Coronary artery (tissue), 2 donors: ENCODE measurements around the gene CFAP70.
"Not testable (repeated sequence)": the region's sequence is repeated elsewhere in the genome, so short reads cannot be mapped to it uniquely, and the experiment has no call there.

ENCODE experiments used
- DNase-seq: peaks from one replicate; pipeline ENCODE4 v3.0.0-alpha.2; 2017; ENCODE audit warnings: low spot score
- H3K27ac ChIP-seq, 2 donors: fragments of 200-600 bp; sonication (generic); one replicate each; pipeline ENCODE4 v1.5.1; 2016 to 2019
- H3K4me3 ChIP-seq: fragments of 200-600 bp; sonication (generic); 2 replicates; pipeline ENCODE4 v1.5.1; 2016; ENCODE audit warnings: mild to moderate bottlenecking, moderate library complexity
- TF ChIP-seq, protein P1 (sequence below): fragments of 200-600 bp; sonication (generic); IDR thresholded peaks from one replicate; pipeline ENCODE4 v1.5.1; 2019; ENCODE audit warnings: antibody characterized with exemption

The CFAP70 gene

DNA sequence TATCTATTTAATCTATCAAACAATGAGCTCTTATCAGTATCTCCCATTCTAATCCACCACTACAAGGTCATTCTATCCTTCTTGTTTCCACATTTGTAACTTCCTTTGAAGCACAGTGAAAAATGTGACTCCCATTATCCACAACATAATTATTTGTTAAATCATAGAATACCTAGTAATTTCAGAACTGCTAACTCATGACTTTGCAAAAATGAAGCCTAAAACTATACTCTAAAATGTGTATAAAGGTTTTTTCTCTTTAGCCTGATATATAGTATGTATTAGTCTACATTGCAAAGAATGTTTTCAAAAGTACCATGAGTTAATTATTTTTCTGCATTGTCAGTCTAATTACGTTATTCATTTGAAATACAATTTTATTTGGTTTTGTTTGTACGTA lies 94.2 kb downstream of the CFAP70 start:
- no peak overlapping the region for H3K4me3 ChIP-seq
- TF ChIP-seq, protein P1, sequence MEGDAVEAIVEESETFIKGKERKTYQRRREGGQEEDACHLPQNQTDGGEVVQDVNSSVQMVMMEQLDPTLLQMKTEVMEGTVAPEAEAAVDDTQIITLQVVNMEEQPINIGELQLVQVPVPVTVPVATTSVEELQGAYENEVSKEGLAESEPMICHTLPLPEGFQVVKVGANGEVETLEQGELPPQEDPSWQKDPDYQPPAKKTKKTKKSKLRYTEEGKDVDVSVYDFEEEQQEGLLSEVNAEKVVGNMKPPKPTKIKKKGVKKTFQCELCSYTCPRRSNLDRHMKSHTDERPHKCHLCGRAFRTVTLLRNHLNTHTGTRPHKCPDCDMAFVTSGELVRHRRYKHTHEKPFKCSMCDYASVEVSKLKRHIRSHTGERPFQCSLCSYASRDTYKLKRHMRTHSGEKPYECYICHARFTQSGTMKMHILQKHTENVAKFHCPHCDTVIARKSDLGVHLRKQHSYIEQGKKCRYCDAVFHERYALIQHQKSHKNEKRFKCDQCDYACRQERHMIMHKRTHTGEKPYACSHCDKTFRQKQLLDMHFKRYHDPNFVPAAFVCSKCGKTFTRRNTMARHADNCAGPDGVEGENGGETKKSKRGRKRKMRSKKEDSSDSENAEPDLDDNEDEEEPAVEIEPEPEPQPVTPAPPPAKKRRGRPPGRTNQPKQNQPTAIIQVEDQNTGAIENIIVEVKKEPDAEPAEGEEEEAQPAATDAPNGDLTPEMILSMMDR = no peak
- no peak overlapping the region for H3K27ac ChIP-seq
- DNase-seq = no peak

DNA sequence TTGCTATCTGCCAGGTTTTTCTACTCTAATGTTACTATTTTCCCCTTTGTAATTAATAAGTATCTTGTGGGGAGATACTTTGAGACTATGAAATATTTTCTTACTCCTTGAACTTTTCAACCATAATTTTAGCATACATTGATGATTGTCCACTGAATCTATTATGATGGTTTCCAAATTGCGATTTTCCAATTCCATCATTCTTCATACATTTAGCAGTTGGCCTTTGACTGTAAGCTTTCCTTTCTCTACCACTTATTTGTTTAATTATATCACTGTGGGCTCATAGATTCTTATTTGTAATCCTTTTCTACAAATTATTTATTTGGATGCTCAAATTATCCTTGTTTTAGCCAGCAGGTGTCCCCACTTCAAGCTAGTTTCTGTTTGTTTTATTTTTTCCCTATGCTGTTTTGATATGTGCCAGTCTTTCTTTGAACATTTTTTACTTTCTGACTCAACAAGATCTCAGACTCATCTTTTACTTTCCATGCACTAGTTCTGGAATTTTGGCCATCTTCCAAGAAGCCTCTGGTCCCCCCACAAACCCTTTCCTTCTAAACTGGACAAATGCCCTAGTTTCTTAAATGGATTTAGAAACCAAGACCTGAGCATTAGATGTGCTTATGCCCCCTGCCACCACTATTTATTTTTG lies 94.8 kb downstream of the CFAP70 start:
- DNase-seq = no peak
- Histone ChIP-seq H3K27ac (no peak overlapping the region), H3K4me3 (no peak overlapping the region)
- TF ChIP-seq, protein P1 = no peak

DNA sequence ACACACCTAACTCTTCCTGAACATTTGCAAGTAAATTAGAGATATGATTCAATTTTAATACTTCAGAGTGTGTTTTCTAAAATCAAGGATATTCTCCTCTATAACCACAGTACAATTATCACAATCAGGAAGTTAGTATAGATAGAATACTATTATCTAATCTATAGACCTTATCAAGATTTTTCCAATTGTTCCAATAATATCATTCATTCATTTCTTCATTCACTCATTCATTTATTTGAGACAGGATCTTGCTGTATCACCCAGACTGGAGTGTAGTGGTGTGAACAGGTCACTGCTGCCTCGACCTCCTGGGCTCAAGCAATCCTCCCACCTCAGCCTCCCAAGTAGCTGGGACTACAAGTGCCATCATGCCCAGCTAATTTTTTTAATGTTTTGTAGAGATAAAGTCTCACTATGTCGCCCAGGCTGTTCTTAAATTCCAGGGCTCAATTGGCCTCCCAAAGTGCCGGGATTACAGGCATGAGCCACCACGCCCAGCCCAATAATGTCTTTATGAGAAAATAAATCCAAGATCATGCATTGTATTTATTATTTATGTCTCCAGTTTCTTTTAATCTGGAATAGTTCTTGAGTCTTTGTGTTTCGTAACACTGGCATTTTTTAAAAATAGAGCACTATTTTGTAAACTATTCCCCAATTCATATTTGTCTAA lies 95.6 kb downstream of the CFAP70 start:
- H3K4me3 ChIP-seq = no peak overlapping the region
- H3K27ac ChIP-seq = no peak overlapping the region
- TF ChIP-seq, protein P1 = no peak
- no peak for DNase-seq

DNA sequence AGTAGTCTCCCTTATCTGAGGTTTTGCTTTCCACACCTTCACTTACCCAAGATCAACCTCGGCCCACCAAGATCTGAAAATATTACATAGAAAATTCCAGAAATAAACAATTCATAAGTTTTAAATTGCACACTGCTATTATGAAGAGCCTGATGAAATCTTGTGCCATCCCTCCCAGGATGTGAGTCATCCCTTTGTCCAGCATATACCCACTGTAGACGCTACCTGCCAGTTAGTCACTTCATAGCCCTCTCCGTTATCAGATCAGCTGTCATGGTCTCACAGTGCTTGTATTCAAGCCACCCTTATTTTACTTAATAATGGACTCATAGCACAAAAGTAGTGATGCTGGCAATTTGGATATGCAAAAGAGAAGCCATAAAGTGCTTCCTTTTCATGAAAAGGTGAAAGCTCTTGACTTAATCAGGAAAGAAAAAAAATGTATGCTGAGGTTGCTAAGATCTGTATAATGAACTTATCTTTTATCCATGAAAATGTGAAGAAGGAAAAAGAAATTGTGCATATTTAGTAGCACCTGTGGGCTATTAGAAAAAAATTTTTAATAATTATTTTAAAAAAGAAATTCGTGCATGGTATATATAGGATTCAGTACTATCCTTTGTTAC lies 96.4 kb downstream of the CFAP70 start:
- no peak for DNase-seq
- TF ChIP-seq, protein P1 = no peak
- Histone ChIP-seq H3K4me3 (no peak overlapping the region), H3K27ac (no peak overlapping the region)

DNA sequence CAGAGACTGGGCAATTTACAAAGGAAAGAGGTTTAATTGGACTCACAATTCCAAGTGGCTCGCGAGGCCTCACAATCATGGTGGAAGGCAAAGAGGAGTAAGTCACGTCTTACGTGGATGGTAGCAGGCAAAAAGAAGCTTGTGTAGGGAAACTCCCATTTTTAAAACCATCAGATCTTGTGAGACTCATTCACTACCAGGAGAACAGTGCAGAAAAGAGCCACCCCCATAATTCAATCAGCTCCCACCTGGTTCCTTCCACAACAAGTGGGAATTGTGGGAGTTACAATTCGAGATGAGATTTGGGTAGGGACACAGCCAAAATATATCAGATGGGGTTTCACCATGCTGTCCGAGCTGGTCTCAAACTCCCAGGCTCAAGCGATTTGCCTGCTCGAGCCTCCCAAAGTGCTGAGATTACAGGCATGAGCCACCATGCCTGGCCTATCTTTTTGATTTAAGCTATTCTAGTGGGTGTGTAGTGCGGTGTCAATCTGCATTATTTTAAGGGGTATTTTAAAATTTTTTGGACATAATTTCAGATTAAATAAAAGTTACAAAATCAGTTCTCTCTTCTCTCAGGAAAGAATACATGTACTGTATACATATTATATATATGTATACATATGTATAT lies 97.2 kb downstream of the CFAP70 start:
- TF ChIP-seq, protein P1 = no peak
- no peak for DNase-seq
- no peak overlapping the region for H3K4me3 ChIP-seq
- H3K27ac ChIP-seq = no peak overlapping the region

DNA sequence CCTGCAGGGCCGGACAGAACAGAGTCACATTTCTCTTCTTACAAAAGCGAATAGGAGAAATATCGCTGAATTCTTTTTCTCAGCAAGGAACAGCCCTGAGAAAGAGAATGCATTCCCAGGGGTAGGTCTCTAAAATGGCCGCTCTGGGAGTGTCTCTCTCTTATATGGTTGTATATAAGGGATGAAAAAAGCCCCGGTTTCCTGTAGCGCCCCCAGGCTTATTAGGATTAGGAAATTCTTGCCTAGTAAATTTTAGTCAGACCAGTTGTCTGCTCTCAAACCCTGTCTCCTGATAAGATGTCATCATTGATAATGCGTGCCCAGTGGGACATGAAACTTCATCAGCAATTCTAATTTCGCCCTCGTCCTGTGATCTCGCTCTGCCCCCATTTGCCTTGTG lies 100.1 kb downstream of the CFAP70 start:
- not testable (repeated sequence) for H3K27ac ChIP-seq, DNase-seq, H3K4me3 ChIP-seq

DNA sequence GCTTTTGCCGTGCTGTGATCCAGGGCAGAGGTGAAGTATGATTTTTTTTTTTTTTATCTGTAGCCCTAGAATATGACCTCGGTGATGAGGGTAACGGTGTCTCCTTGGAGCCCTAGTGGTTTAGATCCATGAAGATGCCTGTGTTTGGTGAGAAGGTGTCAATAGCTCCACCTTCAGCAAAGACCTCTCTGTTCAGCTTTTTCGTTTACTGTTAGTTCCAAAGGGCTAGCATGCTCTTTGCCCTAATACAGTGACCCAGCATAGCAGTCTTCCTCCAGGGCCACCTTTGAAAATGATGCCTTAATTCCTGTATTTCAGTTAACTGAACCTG lies 105.5 kb downstream of the CFAP70 start:
- Histone ChIP-seq H3K4me3 (peak overlapping the region; percentile 91), H3K27ac (peak overlapping the region; percentile 87 to 96)
- no peak for DNase-seq
- TF ChIP-seq, protein P1 = no peak
